ENCODE measurements around the gene ADCY5.
"Not testable (repeated sequence)": the region's sequence is repeated elsewhere in the genome, so short reads cannot be mapped to it uniquely, and the experiment has no call there.

The ADCY5 gene

DNA sequence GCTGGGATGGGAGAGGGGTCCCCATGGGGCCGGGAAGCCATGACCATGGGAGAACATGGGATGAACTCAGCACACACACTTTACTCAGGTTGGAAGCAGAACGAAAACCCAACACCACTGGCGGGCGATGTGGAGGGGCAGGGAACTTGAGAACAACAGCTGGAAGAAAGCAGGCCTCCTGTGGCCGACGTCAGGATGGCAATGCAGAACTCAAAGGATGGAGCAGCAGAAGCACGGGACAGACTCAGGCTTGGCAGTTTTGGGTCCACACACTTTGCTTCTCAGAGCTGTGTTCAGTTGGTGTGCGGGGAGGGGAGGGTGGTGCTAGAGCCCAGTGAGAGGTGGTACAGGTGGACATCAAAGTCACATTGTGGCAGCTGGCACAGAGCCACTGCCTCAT, 166.4 kb downstream of the ADCY5 start:
- DNase-seq, result no peak

DNA sequence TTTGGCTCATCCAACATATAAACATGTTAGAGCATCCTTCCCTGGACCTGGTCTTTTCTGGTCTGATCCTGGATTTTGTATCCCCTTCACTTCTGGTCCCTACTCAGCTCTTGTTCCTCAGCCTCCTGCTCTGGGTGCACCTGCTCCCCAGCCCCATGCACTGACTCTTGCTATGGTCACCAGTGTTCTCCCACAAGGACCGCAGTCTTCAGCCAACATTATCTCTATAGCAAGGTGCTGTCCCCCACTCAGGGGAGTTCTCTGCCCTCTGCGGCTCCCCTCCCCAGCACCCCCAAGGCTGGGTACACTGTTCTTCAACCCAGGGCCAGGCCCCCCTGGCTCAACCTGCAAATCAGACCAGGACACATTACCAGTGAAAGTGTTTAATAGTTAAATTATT, 167.0 kb downstream of the ADCY5 start:
- no peak for DNase-seq

DNA sequence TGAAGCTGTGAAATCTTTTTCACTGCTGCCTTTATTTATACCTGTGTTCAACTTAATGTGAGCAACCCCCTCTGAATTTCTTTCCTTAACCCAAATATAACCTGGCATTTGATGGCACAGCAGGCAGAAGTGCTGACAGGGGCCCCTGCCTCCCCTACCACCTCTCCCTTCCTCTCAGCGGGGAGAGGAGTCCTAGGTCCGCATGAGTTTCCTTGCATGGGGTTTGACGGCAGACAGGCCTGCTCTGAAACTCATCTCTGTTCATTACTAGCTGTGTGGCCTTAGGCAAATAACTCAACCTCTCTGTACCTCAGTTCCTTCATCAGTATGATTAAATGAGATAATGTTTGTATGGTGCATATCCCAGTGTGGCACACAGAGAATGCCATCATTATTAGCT, 167.5 kb downstream of the ADCY5 start:
- no peak for DNase-seq

DNA sequence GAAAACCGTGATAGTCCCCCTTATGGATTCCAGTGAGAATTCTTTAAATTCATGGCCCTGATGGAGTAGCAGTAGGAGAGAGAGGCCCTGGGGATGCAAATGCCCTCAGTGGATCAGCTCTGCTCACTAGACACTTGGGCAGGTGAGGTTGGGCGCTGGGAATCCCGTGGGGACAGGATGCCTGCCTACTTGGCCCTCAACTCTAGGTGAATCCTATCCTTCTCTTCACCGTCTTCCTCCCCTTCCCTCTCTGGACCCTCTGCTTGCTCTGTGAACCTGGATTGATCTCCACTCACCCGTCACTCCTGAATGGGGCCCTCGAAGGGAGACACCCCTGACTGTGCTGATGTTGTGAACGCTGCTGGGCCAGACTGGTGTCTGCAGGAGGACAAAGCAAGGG, 169.8 kb downstream of the ADCY5 start:
- no peak for DNase-seq

DNA sequence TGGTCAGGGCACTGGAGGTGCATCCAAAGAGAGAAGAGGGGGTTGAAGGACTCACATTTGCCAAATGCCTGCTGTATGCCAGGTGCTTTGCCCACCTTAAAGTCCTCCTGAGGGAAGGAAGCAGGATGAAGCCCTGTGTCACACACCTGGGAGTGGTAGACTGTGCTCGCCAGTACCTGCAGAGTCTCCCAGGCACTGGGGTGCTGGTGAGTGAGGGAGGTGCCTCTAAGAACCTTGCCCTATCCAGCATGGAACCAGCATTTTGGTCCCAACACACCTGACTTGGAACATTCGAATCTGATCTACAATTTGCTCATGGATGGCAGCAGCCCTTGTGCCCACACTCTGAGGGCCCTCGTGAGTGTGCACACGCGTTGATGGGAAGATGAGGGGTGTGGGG, 170.4 kb downstream of the ADCY5 start:
- no peak for DNase-seq

DNA sequence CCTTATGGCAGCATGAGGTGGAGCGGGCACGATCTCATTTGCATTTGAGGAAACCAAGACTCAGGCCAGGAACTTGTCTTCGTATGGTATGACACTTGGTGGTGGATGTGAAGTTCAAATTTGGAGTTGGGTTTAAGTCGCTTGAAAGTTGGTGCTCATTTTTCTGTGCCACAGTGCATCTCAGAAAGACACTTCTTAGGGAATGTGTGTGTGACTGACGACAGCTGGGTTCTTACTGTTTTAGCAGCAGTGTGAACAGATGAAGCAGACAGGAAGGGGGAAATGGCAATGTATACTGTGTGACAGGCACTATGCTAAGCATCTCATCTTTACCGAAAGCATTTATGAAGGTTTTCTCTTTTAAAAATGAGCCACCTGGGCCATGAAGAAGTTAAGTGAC, 171.8 kb downstream of the ADCY5 start:
- DNase-seq, result no peak

- DNase-seq, result no peak
These were observed 172.4 kb downstream of the ADCY5 start for GRCh38 chr3:123276346-123277006.

GRCh38 chr3:123275691-123276090, 173.2 kb downstream of the ADCY5 start:
- DNase-seq, result no peak

GRCh38 chr3:123272547-123272946, 176.3 kb downstream of the ADCY5 start:
- DNase-seq, result no peak

- no peak for DNase-seq
These were observed 177.3 kb downstream of the ADCY5 start for GRCh38 chr3:123271466-123272159.

DNA sequence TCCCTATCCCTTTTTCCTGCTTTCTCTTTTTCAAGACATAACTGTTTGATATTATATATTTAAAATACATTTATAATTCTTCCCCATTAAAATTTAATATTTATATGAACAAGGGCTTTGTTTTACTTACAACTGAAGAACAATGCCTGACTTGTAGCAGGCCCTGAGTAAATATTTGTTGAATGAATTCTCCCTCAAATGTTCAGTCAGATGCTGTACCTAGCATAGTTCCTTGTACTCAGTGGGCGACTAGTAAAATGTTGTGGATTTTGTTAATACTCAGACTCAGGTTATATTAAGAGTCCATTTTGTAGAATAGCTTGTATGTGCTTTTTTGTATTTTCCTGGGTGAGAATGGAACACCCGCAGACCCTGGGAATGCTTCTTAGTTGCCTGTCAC, 178.1 kb downstream of the ADCY5 start:
- DNase-seq, result no peak

DNA sequence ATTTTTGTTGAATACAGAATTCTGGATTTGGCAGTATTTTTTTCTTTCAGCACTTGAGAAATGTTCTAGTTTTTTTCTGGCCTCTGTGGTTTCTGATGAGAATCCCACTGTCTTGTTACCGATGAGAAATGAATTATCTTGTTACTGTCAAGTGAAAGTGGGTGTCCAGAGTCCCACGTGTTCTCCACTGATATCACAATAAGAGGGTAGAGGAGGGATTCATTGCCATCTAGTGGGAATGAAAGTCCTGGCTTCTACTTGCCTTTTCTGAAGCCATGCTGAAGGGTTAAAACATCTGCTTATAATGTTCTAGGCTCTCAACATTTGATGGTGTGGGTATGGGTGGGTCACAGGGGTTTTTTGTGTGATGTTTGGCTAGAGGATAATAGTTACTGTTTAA, 181.1 kb downstream of the ADCY5 start:
- DNase-seq, result no peak

- DNase-seq, result no peak
These were observed 184.9 kb downstream of the ADCY5 start for GRCh38 chr3:123263941-123264340.

GRCh38 chr3:123262868-123263267, 186.0 kb downstream of the ADCY5 start:
- no peak for DNase-seq

GRCh38 chr3:123262226-123262625, 186.7 kb downstream of the ADCY5 start:
- DNase-seq, result no peak

DNA sequence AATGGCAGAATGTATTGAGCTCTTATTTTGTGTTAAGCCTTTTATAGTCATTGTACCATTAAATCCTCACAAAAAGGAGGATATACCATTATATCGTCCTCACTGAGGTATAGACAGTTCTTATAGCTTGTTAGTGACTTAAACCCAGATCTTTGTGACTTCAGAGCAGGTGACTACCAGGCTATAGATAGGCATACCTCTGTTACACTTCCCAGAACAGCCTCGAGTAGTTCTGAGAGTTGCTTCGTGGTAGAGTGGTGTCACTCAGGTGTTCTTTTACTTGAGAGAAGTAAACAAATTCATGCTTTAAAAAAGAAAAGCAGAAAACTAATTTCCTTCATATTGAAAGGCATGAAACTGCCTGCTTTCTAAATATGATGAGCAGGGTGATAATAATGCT, 187.2 kb downstream of the ADCY5 start:
- DNase-seq, result no peak

- peak; percentile 56 for DNase-seq
These were observed 190.0 kb downstream of the ADCY5 start for GRCh38 chr3:123258811-123259420.

- DNase-seq, result no peak
These were observed 190.5 kb downstream of the ADCY5 start for GRCh38 chr3:123258359-123258758.

DNA sequence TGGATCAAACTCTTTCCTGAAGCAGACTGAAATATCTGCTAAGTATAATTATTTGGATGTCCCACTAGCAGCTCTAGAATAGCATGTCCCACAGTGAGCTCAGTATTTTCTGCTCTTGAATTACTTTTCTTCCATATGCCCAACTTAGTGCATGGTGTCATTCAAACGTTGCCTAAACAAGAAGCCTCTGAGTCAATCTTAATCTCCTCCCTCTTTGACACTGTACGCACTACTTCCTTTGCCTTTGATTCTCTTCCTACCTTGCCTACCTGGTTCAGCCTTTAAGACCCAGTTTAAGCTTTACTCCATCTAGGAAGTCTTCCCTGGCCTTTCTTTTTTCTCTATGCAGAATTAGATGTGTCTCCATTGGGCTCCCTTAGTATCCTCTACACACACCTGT, 192.6 kb downstream of the ADCY5 start:
- no peak for DNase-seq

DNA sequence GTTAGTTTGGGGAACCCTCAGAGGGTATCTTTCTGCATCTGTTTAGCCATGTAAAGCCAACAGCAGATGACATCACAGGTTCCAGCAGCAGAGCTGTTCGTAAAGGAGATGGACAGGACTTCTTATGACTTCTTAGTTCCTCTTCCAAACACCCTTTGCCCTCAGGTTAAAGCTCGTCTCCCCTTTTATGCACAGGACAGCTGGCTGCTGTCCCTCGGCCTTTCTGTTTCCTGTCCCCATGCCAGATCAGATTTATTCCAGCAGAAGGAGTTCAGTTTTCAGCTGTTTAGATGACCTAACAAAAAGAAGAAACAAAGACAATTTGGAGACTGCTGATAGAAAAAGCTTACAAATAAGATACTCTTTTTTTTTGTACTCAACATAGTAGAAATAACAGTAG, 202.0 kb downstream of the ADCY5 start:
- DNase-seq, result no peak

DNA sequence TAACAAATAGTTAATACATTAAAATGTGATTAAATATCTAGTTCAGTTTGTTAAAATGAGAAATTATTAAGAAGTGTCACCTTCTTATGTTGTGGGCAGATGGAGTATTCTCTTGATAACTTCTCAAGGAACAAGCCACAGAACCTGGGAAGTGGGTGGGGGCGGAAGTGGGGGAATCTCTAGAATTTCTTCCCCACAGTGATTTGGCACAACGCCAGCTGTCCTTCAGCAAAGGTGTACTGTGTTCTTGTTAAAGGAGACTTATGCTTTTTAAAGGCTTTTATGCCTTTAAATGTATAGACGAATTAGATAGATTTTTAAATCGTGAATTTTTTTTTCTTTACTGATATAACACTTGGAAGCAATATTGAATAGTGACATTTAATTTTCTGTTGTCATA, 204.8 kb downstream of the ADCY5 start:
- no peak for DNase-seq

DNA sequence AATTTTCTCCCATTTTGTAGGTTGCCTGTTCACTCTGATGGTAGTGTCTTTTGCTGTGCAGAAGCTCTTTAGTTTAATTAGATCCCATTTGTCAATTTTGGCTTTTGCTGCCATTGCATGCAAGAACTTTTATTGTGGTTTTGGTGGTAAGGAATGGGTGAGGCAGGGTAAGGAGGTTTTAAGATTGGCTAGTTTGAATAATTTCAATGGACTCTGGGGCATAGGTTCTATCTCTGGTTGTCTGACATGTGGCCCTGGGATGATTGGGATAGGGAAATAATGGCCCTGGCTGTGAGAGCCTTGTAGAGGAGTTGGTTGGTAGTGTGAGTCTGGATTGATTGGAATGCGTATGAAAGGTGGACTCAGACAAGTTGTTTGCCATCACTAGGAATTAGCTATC, 209.1 kb downstream of the ADCY5 start:
- DNase-seq, result no peak

- not testable (repeated sequence) for DNase-seq
These were observed 209.7 kb downstream of the ADCY5 start for GRCh38 chr3:123239186-123239585.

GRCh38 chr3:123236902-123237301, 212.0 kb downstream of the ADCY5 start:
- DNase-seq, result no peak

All from NCI-H2171 (cell line).